Panc1 (cell line): Measurements from ENCODE around the gene PSD4. TPM values are rescaled to one million over a fixed set of nuclear protein-coding genes. Genes with fewer than 3 reads are reported as not detected.

Source experiments
- ATAC-seq: fragments of 200-7000 bp; cut with Tn5 transposase; 2 replicates; pipeline ENCODE4 v1.9.1; 2020; ENCODE audit warnings: mild to moderate bottlenecking, moderate library complexity
- BruUV-seq: library from RNA; stranded (reverse); fragments of 400-500 nt; replicated peaks from 2 replicates; lab custom pipeline; 2021; lab: Mats Ljungman, UMichigan
- CTCF ChIA-PET: fragments of 300-600 bp; sonication (Branson Sonifier 250); formaldehyde crosslinking; loops from one replicate; lab custom pipeline; 2022; ENCODE audit warnings: antibody characterized with exemption; lab: Charles Lee
- POLR2A ChIA-PET: fragments of 300-600 bp; sonication (Branson Sonifier 250); formaldehyde crosslinking; loops from one replicate; lab custom pipeline; 2022; ENCODE audit warnings: antibody characterized with exemption; lab: Charles Lee
- DNase-seq: peaks from one replicate; pipeline ENCODE4 v3.0.0-alpha.2; 2010; ENCODE audit warnings: low read depth, low spot score
- H3K27ac ChIP-seq: 2 replicates; pipeline ENCODE4 v1.5.1; 2011; ENCODE audit warnings: mild to moderate bottlenecking, low read length, inconsistent platforms
- H3K27me3 ChIP-seq: fragments of 200-500 bp; sonication (Bioruptor generic); 2 replicates; pipeline ENCODE4 v1.6.0; 2014; ENCODE audit warnings: low read length, inconsistent platforms; ENCODE audit not compliant: control insufficient read depth, insufficient read depth
- H3K36me3 ChIP-seq: fragments of 200-500 bp; sonication (Bioruptor generic); 2 replicates; pipeline ENCODE4 v1.5.1; 2014; ENCODE audit warnings: inconsistent platforms, mild to moderate bottlenecking, low read length, moderate library complexity; ENCODE audit not compliant: control insufficient read depth, insufficient read depth
- H3K4me1 ChIP-seq: 2 replicates; pipeline ENCODE4 v1.5.1; 2011; ENCODE audit warnings: inconsistent platforms, mild to moderate bottlenecking, low read length, moderate library complexity; ENCODE audit not compliant: control insufficient read depth, insufficient read depth
- H3K4me3 ChIP-seq, 2 experiments: 2 replicates each; pipeline ENCODE4 v1.5.1; 2011 to 2012; ENCODE audit warnings: low read depth in 2 of 2, low read length in 2 of 2, mild to moderate bottlenecking in 2 of 2, inconsistent platforms in 1 of 2, moderate library complexity in 1 of 2
- H3K9me3 ChIP-seq: fragments of 200-500 bp; sonication (Bioruptor generic); 2 replicates; pipeline ENCODE4 v1.5.1; 2014; ENCODE audit warnings: low read depth, mild to moderate bottlenecking, inconsistent platforms, low read length, moderate library complexity; ENCODE audit not compliant: control insufficient read depth, insufficient read depth
- POLR2AphosphoS5 ChIP-seq: IDR thresholded peaks from 2 replicates; pipeline ENCODE4 v1.6.1; 2012; ENCODE audit warnings: mild to moderate bottlenecking, low read depth, low read length, moderate library complexity
- SIN3A ChIP-seq: IDR thresholded peaks from 2 replicates; pipeline ENCODE4 v1.6.1; 2012; ENCODE audit warnings: low read depth, mild to moderate bottlenecking, low read length, moderate library complexity, borderline replicate concordance; ENCODE audit not compliant: insufficient read depth
- TCF7L2 ChIP-seq: IDR thresholded peaks from 2 replicates; pipeline ENCODE4 v1.6.1; 2011; ENCODE audit warnings: mild to moderate bottlenecking, low read depth, low read length, inconsistent platforms
- in situ Hi-C: cut with HindIII; loops from 2 replicates; pipeline ENCODE4 v1.10.0; 2016; ENCODE audit warnings: low sequenced_read_pairs, low pct_unique_long_range_greater_than_20kb
- intact Hi-C: fragments of 100-400 bp; cut with micrococcal nuclease; formaldehyde crosslinking; loops from one replicate; pipeline ENCODE4 v1.10.0; 2022; ENCODE audit not compliant: unreplicated experiment
- total RNA-seq: library from RNA; stranded (reverse); gene quantifications from one replicate; pipeline ENCODE4 v1.2.1, GENCODE V29; 2021; ENCODE audit not compliant: unreplicated experiment
- TF ChIP-seq, protein P1 (sequence below), 2 experiments: IDR thresholded peaks; 2 replicates each; pipeline ENCODE4 v1.6.1; 2011 to 2012; ENCODE audit warnings: low read depth in 2 of 2, control low read depth in 1 of 2, low read length in 1 of 2, mild to moderate bottlenecking in 1 of 2, moderate library complexity in 1 of 2; ENCODE audit not compliant: insufficient read depth in 1 of 2
- TF ChIP-seq, protein P2 (sequence below): fragments of 450-650 bp; IDR thresholded peaks from 2 replicates; pipeline ENCODE4 v1.5.1; 2017; ENCODE audit warnings: mild to moderate bottlenecking

Gene PSD4
- total RNA-seq, 1 experiment from 2014 or later = 3.6 TPM

DNA sequence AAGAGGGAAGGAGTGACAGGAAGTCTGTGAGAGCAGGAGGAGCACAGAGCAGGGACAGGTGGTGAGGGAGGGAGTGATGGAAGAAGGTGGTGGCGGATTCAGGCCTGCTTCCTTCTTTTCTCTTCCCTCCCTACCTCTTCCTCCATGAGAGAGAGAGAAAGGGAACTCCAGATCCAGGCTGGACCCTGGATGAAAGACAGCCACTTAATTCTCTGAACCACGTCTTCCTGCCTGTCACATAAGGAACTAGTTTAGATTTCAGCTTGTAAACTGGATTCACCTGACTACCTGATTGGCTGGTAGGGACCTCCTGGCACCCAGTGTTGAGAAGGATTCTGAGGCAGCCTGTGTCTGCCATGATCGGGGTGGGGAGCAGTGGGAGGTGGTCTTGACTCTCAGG, 56.0 kb downstream of the PSD4 start:
- Histone ChIP-seq H3K36me3 (no peaks in the 10 kb centered on the region), H3K27me3 (no peaks in the 10 kb centered on the region), H3K9me3 (no peaks in the 10 kb centered on the region), H3K4me3 (no peak overlapping the region), H3K27ac (no peak overlapping the region), H3K4me1 (peaks cover 3% of the 10 kb centered on the region; the same call in 1 of the 2 replicates)
- no peak for DNase-seq
- CTCF ChIA-PET = no interaction called here
- in situ Hi-C loops (no loop called here), intact Hi-C loops (no loop called here)
- ATAC-seq = no peak
- POLR2A ChIA-PET = no interaction called here
- no TSS peak for BruUV-seq
- TF ChIP-seq POLR2AphosphoS5 = no peak
- TF ChIP-seq SIN3A = no peak
- TF ChIP-seq, protein P1, sequence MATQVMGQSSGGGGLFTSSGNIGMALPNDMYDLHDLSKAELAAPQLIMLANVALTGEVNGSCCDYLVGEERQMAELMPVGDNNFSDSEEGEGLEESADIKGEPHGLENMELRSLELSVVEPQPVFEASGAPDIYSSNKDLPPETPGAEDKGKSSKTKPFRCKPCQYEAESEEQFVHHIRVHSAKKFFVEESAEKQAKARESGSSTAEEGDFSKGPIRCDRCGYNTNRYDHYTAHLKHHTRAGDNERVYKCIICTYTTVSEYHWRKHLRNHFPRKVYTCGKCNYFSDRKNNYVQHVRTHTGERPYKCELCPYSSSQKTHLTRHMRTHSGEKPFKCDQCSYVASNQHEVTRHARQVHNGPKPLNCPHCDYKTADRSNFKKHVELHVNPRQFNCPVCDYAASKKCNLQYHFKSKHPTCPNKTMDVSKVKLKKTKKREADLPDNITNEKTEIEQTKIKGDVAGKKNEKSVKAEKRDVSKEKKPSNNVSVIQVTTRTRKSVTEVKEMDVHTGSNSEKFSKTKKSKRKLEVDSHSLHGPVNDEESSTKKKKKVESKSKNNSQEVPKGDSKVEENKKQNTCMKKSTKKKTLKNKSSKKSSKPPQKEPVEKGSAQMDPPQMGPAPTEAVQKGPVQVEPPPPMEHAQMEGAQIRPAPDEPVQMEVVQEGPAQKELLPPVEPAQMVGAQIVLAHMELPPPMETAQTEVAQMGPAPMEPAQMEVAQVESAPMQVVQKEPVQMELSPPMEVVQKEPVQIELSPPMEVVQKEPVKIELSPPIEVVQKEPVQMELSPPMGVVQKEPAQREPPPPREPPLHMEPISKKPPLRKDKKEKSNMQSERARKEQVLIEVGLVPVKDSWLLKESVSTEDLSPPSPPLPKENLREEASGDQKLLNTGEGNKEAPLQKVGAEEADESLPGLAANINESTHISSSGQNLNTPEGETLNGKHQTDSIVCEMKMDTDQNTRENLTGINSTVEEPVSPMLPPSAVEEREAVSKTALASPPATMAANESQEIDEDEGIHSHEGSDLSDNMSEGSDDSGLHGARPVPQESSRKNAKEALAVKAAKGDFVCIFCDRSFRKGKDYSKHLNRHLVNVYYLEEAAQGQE (IDR thresholded peaks at IDR 0.05; ENCODE audit: insufficient read depth in 1 of 2, low read depth in 2 of 2, low read length in 1 of 2) = no peak
- no peak for TF ChIP-seq TCF7L2
- TF ChIP-seq, protein P2, sequence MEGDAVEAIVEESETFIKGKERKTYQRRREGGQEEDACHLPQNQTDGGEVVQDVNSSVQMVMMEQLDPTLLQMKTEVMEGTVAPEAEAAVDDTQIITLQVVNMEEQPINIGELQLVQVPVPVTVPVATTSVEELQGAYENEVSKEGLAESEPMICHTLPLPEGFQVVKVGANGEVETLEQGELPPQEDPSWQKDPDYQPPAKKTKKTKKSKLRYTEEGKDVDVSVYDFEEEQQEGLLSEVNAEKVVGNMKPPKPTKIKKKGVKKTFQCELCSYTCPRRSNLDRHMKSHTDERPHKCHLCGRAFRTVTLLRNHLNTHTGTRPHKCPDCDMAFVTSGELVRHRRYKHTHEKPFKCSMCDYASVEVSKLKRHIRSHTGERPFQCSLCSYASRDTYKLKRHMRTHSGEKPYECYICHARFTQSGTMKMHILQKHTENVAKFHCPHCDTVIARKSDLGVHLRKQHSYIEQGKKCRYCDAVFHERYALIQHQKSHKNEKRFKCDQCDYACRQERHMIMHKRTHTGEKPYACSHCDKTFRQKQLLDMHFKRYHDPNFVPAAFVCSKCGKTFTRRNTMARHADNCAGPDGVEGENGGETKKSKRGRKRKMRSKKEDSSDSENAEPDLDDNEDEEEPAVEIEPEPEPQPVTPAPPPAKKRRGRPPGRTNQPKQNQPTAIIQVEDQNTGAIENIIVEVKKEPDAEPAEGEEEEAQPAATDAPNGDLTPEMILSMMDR = no peak

DNA sequence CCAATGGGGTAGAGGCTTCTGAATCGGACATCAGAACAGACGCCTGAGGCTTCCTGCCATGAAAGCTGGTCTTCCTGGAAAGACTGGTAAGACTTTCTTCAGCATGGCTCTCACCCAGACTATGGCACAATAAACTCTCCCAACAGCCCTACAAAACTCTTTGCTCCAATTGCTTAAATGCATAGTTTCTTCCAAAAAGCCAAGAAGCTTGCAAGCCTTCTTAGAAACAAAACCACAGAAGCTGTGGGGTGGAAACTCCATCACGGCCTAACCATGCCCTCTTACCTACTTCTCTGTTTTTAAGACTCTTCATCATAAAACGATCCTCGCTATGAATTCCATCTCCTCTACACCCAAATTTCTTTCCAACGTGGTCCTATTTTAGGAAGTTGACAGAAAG, 56.8 kb downstream of the PSD4 start:
- ChIA-PET POLR2A (no interaction called here), CTCF (no interaction called here)
- BruUV-seq = no TSS peak
- Histone ChIP-seq H3K9me3 (no peaks in the 10 kb centered on the region), H3K36me3 (no peaks in the 10 kb centered on the region), H3K4me3 (no peak overlapping the region), H3K27me3 (no peaks in the 10 kb centered on the region), H3K4me1 (no peaks in the 10 kb centered on the region; the same call in 1 of the 2 replicates), H3K27ac (no peak overlapping the region)
- DNase-seq (no peak), ATAC-seq (no peak)
- intact Hi-C loops (no loop called here), in situ Hi-C loops (no loop called here)
- TF ChIP-seq, protein P2 = no peak
- no peak for TF ChIP-seq POLR2AphosphoS5
- TF ChIP-seq, protein P1 (IDR thresholded peaks at IDR 0.05; ENCODE audit: insufficient read depth in 1 of 2, low read depth in 2 of 2, low read length in 1 of 2) = no peak
- no peak for TF ChIP-seq SIN3A
- TF ChIP-seq TCF7L2 = no peak
